H1 (cell line): ENCODE measurements around the gene PGAP2. TPM values are rescaled to one million over a fixed set of nuclear protein-coding genes. Genes with fewer than 3 reads are reported as not detected.

Source experiments
- CHD1 ChIP-seq: IDR thresholded peaks from 2 replicates; pipeline ENCODE4 v1.6.1; 2012; ENCODE audit warnings: low read depth, low read length, improper control_type of control experiment
- CHD7 ChIP-seq: fragments of 300-600 bp; sonication (generic); IDR thresholded peaks from 2 replicates; pipeline ENCODE4 v1.7.1; 2012; ENCODE audit warnings: low read length, moderate library complexity, mild to moderate bottlenecking, inconsistent platforms; ENCODE audit not compliant: insufficient replicate concordance
- NRF1 ChIP-seq: IDR thresholded peaks from 2 replicates; pipeline ENCODE4 v1.6.1; 2011; ENCODE audit warnings: mild to moderate bottlenecking, low read depth, low read length, improper control_type of control experiment
- RBBP5 ChIP-seq: IDR thresholded peaks from 2 replicates; pipeline ENCODE4 v1.7.1; 2012; ENCODE audit warnings: low read depth, mild to moderate bottlenecking, inconsistent platforms, low read length, moderate library complexity, borderline replicate concordance
- RNF2 ChIP-seq: fragments of 200-900, 300-1000 bp; sonication (generic); IDR thresholded peaks from 2 replicates; pipeline ENCODE4 v1.7.1; 2016; ENCODE audit warnings: borderline replicate concordance, low read depth, mild to moderate bottlenecking, antibody characterized with exemption, low read length; ENCODE audit not compliant: poor library complexity, severe bottlenecking; ENCODE audit errors: missing control alignments
- SIRT6 ChIP-seq: IDR thresholded peaks from one replicate; pipeline ENCODE4 v1.7.1; 2012; ENCODE audit warnings: low read length, inconsistent platforms
- TEAD4 ChIP-seq: IDR thresholded peaks from 2 replicates; pipeline ENCODE4 v1.6.1; 2012; ENCODE audit warnings: low read depth, low read length, inconsistent platforms, mixed read lengths
- polyA plus RNA-seq, 7 experiments: library from polyadenylated mRNA; depleted of rRNA in 3 of 7; stranded (reverse) in 5 of 7; unstranded in 2 of 7; fragments of >200 nt in 5 of 7; fragments of 200-250 nt in 2 of 7; gene quantifications; 1 replicate in 5 of 7; 2 replicates in 1 of 7; 4 replicates in 1 of 7; pipeline versions ENCODE4 v1.2.1 to v1.2.3, GENCODE V29; 2011 to 2013; ENCODE audit warnings: missing spikeins in 2 of 7, mixed read lengths in 2 of 7
- total RNA-seq: library from RNA; stranded (reverse); fragmentation: NEBNext Ultra II Directional; extraction: Animal tissue kit (Norgen Biotek cat#: 25700); gene quantifications from 2 replicates; pipeline ENCODE4 v1.2.1, GENCODE V29; 2021

The PGAP2 gene
- total and polyA plus RNA-seq, 2 of the 8 experiments (the other 6 are each of a cell fraction or from before 2014, with no cell fraction given) = 56.5 to 106 TPM

- TF ChIP-seq RNF2 = no peak
- peak; percentile 33; the same call in 1 of the 2 replicates for TF ChIP-seq RBBP5
- TF ChIP-seq NRF1 = no peak
- no peak for TF ChIP-seq SIRT6
- no peak for TF ChIP-seq CHD7
- TF ChIP-seq CHD1 = no peak
- TF ChIP-seq TEAD4 = 0 out of 2 replicates have a peak, but pooled peaks have one; percentile 38
These were observed 10.8 kb upstream of the PGAP2 start, which contains the start of gene NUP98 (continued) for GRCh38 chr11:3797329-3798090.
